ENCODE data around the gene PIGO. TPM values are rescaled to one million over a fixed set of nuclear protein-coding genes. Genes with fewer than 3 reads are reported as not detected.

Gene PIGO
- total and polyA plus RNA-seq, 9 of the 15 experiments (the other 6 are each of a cell fraction or from before 2014, with no cell fraction given) = 5.4 to 13.7 (median 9.7) TPM

DNA sequence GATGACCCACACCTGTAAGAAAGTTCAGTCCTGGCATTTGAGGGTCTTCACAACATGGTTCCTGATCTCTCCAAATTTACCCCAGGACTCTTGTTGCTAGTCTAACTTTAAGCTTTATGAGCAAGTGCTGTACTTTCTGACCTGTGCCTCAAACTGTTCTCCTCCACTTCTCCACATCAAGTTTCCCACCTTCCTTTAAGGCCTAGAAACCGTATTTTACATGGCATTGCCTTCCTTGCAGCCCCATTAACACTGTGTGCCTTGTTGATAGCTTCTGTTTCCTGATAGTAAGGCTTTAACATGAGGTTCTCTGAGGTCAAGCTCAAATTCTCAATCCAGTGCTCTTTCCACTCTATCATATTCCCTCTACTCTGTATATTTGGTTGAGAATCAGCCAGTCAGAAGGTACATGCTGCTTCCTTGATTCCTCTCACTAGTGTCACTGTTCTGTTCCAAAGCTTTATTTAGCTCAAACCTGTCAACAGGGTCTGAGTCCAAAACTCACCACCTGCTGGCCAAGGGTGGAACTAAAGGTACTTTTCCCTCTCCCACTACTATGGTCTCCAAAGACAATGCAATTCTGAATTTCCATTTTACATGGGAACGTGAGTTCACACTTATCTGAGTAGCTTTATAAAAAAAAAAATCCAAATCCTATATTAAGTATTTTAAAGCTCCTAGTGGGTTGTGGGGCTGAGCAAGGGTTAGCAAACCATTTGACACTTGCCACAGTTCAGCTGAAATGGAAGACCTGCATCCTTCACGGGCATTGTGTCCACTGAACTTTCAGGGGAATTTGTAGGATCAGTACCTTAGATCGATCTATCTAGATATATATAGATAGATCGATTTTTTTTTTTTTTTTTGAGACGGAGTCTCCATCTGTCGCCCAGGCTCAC is 45.1 kb downstream of the PIGO start (continued):
- TF ChIP-seq JUND (IDR thresholded peaks at IDR 0.05; ENCODE audit: borderline replicate concordance, low read depth, low read length) (no peak), JUND (tag; IDR thresholded peaks at IDR 0.05; ENCODE audit: borderline replicate concordance, low read depth, low read length) (0 out of 3 replicates have a peak, but pooled peaks have one; percentile 22), TFAM (CRISPR knock-in tag; conservative IDR thresholded peaks at IDR 0.05) (no peak), SMC3 (conservative IDR thresholded peaks at IDR 0.05; ENCODE audit: insufficient read depth, low read depth, low read length) (peak; percentile 54; the same call in 1 of the 2 replicates), POLR2H (tag; IDR thresholded peaks at IDR 0.05; ENCODE audit: low read depth) (no peak), POLR2B (IDR thresholded peaks at IDR 0.05; ENCODE audit: low read depth, partially characterized antibody) (peak; percentile 32), KLF1 (tag; IDR thresholded peaks at IDR 0.05) (no peak), NFIC (IDR thresholded peaks at IDR 0.05) (peak; percentile 17; the same call in 1 of the 2 replicates)
- TF ChIP-seq, protein P1, sequence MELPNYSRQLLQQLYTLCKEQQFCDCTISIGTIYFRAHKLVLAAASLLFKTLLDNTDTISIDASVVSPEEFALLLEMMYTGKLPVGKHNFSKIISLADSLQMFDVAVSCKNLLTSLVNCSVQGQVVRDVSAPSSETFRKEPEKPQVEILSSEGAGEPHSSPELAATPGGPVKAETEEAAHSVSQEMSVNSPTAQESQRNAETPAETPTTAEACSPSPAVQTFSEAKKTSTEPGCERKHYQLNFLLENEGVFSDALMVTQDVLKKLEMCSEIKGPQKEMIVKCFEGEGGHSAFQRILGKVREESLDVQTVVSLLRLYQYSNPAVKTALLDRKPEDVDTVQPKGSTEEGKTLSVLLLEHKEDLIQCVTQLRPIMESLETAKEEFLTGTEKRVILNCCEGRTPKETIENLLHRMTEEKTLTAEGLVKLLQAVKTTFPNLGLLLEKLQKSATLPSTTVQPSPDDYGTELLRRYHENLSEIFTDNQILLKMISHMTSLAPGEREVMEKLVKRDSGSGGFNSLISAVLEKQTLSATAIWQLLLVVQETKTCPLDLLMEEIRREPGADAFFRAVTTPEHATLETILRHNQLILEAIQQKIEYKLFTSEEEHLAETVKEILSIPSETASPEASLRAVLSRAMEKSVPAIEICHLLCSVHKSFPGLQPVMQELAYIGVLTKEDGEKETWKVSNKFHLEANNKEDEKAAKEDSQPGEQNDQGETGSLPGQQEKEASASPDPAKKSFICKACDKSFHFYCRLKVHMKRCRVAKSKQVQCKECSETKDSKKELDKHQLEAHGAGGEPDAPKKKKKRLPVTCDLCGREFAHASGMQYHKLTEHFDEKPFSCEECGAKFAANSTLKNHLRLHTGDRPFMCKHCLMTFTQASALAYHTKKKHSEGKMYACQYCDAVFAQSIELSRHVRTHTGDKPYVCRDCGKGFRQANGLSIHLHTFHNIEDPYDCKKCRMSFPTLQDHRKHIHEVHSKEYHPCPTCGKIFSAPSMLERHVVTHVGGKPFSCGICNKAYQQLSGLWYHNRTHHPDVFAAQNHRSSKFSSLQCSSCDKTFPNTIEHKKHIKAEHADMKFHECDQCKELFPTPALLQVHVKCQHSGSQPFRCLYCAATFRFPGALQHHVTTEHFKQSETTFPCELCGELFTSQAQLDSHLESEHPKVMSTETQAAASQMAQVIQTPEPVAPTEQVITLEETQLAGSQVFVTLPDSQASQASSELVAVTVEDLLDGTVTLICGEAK (IDR thresholded peaks at IDR 0.05) = peak; percentile 96
- TF ChIP-seq, protein P1 (CRISPR knock-in tag; IDR thresholded peaks at IDR 0.05) = peak; percentile 95
- TF ChIP-seq, protein P2, sequence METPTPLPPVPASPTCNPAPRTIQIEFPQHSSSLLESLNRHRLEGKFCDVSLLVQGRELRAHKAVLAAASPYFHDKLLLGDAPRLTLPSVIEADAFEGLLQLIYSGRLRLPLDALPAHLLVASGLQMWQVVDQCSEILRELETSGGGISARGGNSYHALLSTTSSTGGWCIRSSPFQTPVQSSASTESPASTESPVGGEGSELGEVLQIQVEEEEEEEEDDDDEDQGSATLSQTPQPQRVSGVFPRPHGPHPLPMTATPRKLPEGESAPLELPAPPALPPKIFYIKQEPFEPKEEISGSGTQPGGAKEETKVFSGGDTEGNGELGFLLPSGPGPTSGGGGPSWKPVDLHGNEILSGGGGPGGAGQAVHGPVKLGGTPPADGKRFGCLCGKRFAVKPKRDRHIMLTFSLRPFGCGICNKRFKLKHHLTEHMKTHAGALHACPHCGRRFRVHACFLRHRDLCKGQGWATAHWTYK (CRISPR knock-in tag; IDR thresholded peaks at IDR 0.05) = no peak
- TF ChIP-seq, protein P3, sequence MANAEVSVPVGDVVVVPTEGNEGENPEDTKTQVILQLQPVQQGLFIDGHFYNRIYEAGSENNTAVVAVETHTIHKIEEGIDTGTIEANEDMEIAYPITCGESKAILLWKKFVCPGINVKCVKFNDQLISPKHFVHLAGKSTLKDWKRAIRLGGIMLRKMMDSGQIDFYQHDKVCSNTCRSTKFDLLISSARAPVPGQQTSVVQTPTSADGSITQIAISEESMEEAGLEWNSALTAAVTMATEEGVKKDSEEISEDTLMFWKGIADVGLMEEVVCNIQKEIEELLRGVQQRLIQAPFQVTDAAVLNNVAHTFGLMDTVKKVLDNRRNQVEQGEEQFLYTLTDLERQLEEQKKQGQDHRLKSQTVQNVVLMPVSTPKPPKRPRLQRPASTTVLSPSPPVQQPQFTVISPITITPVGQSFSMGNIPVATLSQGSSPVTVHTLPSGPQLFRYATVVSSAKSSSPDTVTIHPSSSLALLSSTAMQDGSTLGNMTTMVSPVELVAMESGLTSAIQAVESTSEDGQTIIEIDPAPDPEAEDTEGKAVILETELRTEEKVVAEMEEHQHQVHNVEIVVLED (CRISPR knock-in tag; IDR thresholded peaks at IDR 0.05) = no peak

All from K562 (cell line).